Thyroid gland (tissue), 4 donors: Measurements from ENCODE around the gene LRP6. TPM values are rescaled to one million over a fixed set of nuclear protein-coding genes. Genes with fewer than 3 reads are reported as not detected.
"Not testable (repeated sequence)": the region's sequence is repeated elsewhere in the genome, so short reads cannot be mapped to it uniquely, and the experiment has no call there.

ENCODE experiments used
- DNase-seq, 2 donors: peaks; one replicate each; pipeline ENCODE4 v3.0.0-alpha.2; 2019
- H3K27ac ChIP-seq, 3 donors: fragments of 200-600 bp; sonication (generic); 1 replicate in 2 of 3; 2 replicates in 1 of 3; pipeline ENCODE4 v1.5.1; 2016 to 2019; ENCODE audit warnings: mild to moderate bottlenecking in 1 of 3, moderate library complexity in 1 of 3
- H3K27me3 ChIP-seq: fragments of 200-600 bp; sonication (generic); one replicate; pipeline ENCODE4 v1.5.1; 2019
- H3K36me3 ChIP-seq, 2 donors: fragments of 200-600 bp; sonication (generic); one replicate each; pipeline ENCODE4 v1.5.1; 2016 to 2019
- H3K4me1 ChIP-seq, 2 donors: fragments of 200-600 bp; sonication (generic); one replicate each; pipeline ENCODE4 v1.5.1; 2017 to 2019
- H3K4me3 ChIP-seq, 3 donors: fragments of 200-600 bp; sonication (generic); replicated peaks in 1 of 3; 1 replicate in 2 of 3; 2 replicates in 1 of 3; pipeline ENCODE4 v1.5.1; 2016; ENCODE audit warnings: mild to moderate bottlenecking in 1 of 3
- H3K9me3 ChIP-seq: fragments of 200-600 bp; sonication (generic); one replicate; pipeline ENCODE4 v1.5.1; 2017
- POLR2A ChIP-seq, 2 donors: fragments of 450-650 bp; IDR thresholded peaks; one replicate each; pipeline ENCODE4 v1.6.1; 2017; ENCODE audit warnings: antibody characterized with exemption in 2 of 2, mild to moderate bottlenecking in 2 of 2, moderate library complexity in 1 of 2
- WGBS, 2 donors: methylation state at CpG; one replicate each; pipeline ENCODE4 v1.1.5; 2017; 5-methylcytosine and 5-hydroxymethylcytosine counted together
- intact Hi-C: fragments of 100-400 bp; cut with DNase I; formaldehyde crosslinking; loops from one replicate; pipeline ENCODE4 v1.15.1; 2023
- total RNA-seq, 4 donors: library from RNA; depleted of rRNA; stranded (reverse); fragments of >200 nt; gene quantifications; one replicate each; pipeline ENCODE4 v1.2.3, GENCODE V29; 2016
- TF ChIP-seq, protein P1 (sequence below), 6 experiments: fragments of 200-600 bp in 3 of 6; fragments of 450-650 bp in 3 of 6; sonication (generic) in 3 of 6; IDR thresholded peaks; one replicate each; pipeline ENCODE4 v1.5.1; 2016 to 2019; ENCODE audit warnings: antibody characterized with exemption in 6 of 6, mild to moderate bottlenecking in 2 of 6, inconsistent platforms in 1 of 6, moderate library complexity in 1 of 6

Gene LRP6
- total RNA-seq, 4 donors from 2014 or later = 38.7 to 47.7 (median 42.7) TPM

DNA sequence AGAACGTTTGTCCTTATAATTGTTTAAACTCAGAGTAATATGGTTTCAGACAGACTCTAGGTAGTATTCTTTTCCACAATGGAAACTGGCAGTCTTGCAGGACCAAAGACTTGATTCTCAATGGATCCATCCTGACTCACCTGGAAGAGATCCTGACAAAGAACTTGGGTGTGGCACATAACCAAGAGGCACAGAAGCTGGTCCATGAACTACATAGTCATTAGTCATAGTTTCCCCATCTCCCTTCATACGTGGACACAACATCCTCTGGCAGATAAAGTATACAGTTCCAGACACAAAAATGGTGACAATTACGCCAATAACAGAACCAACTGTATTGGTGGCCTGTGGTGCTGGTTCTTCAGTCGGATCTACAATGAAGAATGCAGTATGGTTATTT is 140.3 kb downstream of the LRP6 start:
- WGBS, 2 donors = 86 to 97% methylated on average over 4 of the region's 4 CpGs
- no peak overlapping the region for H3K4me3 ChIP-seq

DNA sequence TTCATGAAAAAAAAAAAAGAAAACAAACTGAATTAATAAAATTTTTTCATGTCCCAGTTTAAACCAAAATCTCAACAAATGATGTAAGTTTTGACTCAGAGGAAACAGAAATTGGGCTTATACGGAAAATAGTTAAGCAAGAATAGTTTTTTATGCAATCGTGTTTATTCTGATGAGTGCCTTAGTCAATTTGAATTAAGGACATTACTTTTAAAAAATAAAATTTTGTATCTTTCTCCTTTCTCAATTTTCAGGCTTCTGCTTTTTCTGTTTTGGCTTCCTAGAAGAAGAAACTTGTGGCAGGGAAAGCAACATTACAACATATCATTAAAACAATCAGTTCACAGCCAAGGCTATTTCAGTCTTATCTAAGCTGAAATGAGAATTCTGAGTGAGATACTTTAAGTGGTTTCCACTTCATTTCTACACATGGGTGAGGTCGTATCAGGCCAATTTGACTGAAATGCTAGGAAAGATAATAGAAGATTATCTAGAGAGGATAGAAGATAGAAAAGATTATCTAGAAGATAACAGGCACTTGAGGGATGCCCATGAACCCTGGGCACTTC is 143.7 kb downstream of the LRP6 start:
- Histone ChIP-seq H3K4me3 (no peak overlapping the region), H3K4me1 (peaks cover 36 to 41% of the 10 kb centered on the region in 2 donors), H3K27ac (peak overlapping the region; percentile 73 to 89 (median 77)), H3K9me3 (no peaks in the 10 kb centered on the region), H3K36me3 (peaks cover 3 to 4% of the 10 kb centered on the region in 2 donors), H3K27me3 (no peaks in the 10 kb centered on the region)
- 45 to 64% methylated on average over 3 of the region's 3 CpGs for WGBS, 2 donors
- intact Hi-C loops = no loop called here
- peak in 1 of 2 donors; percentile 4 for DNase-seq
- no peak for TF ChIP-seq POLR2A (IDR thresholded peaks at IDR 0.05)
- TF ChIP-seq, protein P1, sequence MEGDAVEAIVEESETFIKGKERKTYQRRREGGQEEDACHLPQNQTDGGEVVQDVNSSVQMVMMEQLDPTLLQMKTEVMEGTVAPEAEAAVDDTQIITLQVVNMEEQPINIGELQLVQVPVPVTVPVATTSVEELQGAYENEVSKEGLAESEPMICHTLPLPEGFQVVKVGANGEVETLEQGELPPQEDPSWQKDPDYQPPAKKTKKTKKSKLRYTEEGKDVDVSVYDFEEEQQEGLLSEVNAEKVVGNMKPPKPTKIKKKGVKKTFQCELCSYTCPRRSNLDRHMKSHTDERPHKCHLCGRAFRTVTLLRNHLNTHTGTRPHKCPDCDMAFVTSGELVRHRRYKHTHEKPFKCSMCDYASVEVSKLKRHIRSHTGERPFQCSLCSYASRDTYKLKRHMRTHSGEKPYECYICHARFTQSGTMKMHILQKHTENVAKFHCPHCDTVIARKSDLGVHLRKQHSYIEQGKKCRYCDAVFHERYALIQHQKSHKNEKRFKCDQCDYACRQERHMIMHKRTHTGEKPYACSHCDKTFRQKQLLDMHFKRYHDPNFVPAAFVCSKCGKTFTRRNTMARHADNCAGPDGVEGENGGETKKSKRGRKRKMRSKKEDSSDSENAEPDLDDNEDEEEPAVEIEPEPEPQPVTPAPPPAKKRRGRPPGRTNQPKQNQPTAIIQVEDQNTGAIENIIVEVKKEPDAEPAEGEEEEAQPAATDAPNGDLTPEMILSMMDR (IDR thresholded peaks at IDR 0.05) = no peak

More for the DNA sequence above, 140.3 kb downstream of the LRP6 start:
- intact Hi-C loops = no loop called here
- Histone ChIP-seq H3K36me3 (peaks cover 3 to 4% of the 10 kb centered on the region in 2 donors), H3K27me3 (no peaks in the 10 kb centered on the region), H3K4me1 (peaks cover 24 to 26% of the 10 kb centered on the region in 2 donors), H3K27ac (no peak overlapping the region), H3K9me3 (no peaks in the 10 kb centered on the region)
- TF ChIP-seq POLR2A (IDR thresholded peaks at IDR 0.05) = no peak
- TF ChIP-seq, protein P1 (IDR thresholded peaks at IDR 0.05) = no peak
- DNase-seq = no peak

GRCh38 chr12:12121061-12121460 is 145.8 kb downstream of the LRP6 start:
- DNase-seq = peak; percentile 8 to 13
- intact Hi-C loops = no loop called here
- TF ChIP-seq, protein P1 (IDR thresholded peaks at IDR 0.05) = no peak
- TF ChIP-seq POLR2A (IDR thresholded peaks at IDR 0.05) = no peak
- Histone ChIP-seq H3K27ac (peak overlapping the region; percentile 65 to 89 (median 73)), H3K36me3 (peaks cover under 1 to 3% of the 10 kb centered on the region in 2 donors), H3K4me1 (peaks cover 36 to 41% of the 10 kb centered on the region in 2 donors), H3K27me3 (no peaks in the 10 kb centered on the region), H3K9me3 (no peaks in the 10 kb centered on the region), H3K4me3 (no peak overlapping the region)
- 77 to 84% methylated on average over 5 of the region's 5 CpGs for WGBS, 2 donors

DNA sequence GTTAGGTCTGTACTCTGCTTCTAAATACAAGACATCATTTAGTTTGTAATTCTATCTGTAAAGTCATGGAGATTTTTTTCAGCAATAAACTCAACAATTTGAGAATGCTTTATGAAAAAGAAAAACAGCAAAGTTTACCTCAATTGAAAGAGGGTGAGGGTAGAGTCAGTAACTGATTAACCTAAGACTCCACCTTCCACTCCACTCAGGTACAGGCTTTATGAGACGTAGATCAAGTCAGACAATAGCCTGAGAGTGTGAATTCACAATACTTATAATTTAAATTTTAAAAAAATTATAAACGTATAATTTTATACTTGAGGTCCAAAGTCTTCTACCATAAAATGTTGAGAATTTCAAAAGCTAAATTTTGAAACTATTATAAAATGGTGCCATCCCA is 150.2 kb downstream of the LRP6 start:
- H3K9me3 ChIP-seq = no peaks in the 10 kb centered on the region
- no peaks in the 10 kb centered on the region for H3K27me3 ChIP-seq
- WGBS, 2 donors = 95 to 98% methylated on average over 2 of the region's 2 CpGs
- DNase-seq = no peak
- TF ChIP-seq, protein P1 (IDR thresholded peaks at IDR 0.05) = no peak
- TF ChIP-seq POLR2A (IDR thresholded peaks at IDR 0.05) = no peak
- no peak overlapping the region for H3K27ac ChIP-seq
- H3K36me3 ChIP-seq = no peaks in the 10 kb centered on the region
- no peak overlapping the region for H3K4me3 ChIP-seq
- H3K4me1 ChIP-seq = peaks cover 13 to 15% of the 10 kb centered on the region in 2 donors
- intact Hi-C loops = no loop called here

GRCh38 chr12:12115514-12115913 is 151.3 kb downstream of the LRP6 start:
- Histone ChIP-seq H3K27ac (no peak overlapping the region), H3K27me3 (no peaks in the 10 kb centered on the region), H3K9me3 (no peaks in the 10 kb centered on the region), H3K4me3 (no peak overlapping the region), H3K36me3 (no peaks in the 10 kb centered on the region), H3K4me1 (peaks cover 4 to 6% of the 10 kb centered on the region in 2 donors)
- TF ChIP-seq, protein P1 (IDR thresholded peaks at IDR 0.05) = no peak
- no peak for TF ChIP-seq POLR2A (IDR thresholded peaks at IDR 0.05)
- intact Hi-C loops = no loop called here
- WGBS, 2 donors = 89 to 94% methylated on average over 4 of the region's 4 CpGs
- no peak for DNase-seq

- DNase-seq, H3K36me3 ChIP-seq, intact Hi-C loops, H3K9me3 ChIP-seq, H3K27me3 ChIP-seq, H3K4me1 ChIP-seq, H3K4me3 ChIP-seq, H3K27ac ChIP-seq: not testable (repeated sequence)
- WGBS, 2 donors = 94 to 97% methylated on average over 37 of the region's 37 CpGs
Observed at GRCh38 chr12:12110923-12111555, 155.8 kb downstream of the LRP6 start.
